ENCODE measurements around the gene RTKN.

RTKN gene

GRCh38 chr2:74417763-74418162 lies 24.0 kb downstream of the RTKN start:
- H3F3A ChIP-seq (ENCODE audit: insufficient read depth) = no peaks in the 10 kb centered on the region; the same call in 1 of the 2 replicates
- no peaks in the 10 kb centered on the region for H3K9me2 ChIP-seq (replicated peaks; ENCODE audit: insufficient read depth, low read length)
- TF ChIP-seq, protein P1, sequence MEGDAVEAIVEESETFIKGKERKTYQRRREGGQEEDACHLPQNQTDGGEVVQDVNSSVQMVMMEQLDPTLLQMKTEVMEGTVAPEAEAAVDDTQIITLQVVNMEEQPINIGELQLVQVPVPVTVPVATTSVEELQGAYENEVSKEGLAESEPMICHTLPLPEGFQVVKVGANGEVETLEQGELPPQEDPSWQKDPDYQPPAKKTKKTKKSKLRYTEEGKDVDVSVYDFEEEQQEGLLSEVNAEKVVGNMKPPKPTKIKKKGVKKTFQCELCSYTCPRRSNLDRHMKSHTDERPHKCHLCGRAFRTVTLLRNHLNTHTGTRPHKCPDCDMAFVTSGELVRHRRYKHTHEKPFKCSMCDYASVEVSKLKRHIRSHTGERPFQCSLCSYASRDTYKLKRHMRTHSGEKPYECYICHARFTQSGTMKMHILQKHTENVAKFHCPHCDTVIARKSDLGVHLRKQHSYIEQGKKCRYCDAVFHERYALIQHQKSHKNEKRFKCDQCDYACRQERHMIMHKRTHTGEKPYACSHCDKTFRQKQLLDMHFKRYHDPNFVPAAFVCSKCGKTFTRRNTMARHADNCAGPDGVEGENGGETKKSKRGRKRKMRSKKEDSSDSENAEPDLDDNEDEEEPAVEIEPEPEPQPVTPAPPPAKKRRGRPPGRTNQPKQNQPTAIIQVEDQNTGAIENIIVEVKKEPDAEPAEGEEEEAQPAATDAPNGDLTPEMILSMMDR (IDR thresholded peaks at IDR 0.05; ENCODE audit: insufficient read depth, low read length, poor library complexity, severe bottlenecking) = no peak
- no peak for TF ChIP-seq EZH2phosphoT487 (conservative IDR thresholded peaks at IDR 0.05; ENCODE audit: low read length)
- H3K9me3 ChIP-seq (ENCODE audit: insufficient read depth, low read length) = no peaks in the 10 kb centered on the region
- no peak overlapping the region for H3K27ac ChIP-seq (ENCODE audit: low read depth, low read length)
- no peaks in the 10 kb centered on the region for H3K36me3 ChIP-seq (ENCODE audit: low read length)
- H3K9ac ChIP-seq (ENCODE audit: low read length) = no peak overlapping the region
- H3K79me2 ChIP-seq (ENCODE audit: insufficient read depth, low read length) = no peaks in the 10 kb centered on the region
- H3K4me3 ChIP-seq (ENCODE audit: insufficient read depth, low read length, poor library complexity, severe bottlenecking) = no peak overlapping the region
- no peak overlapping the region for H2AFZ ChIP-seq (ENCODE audit: low read depth, low read length, severe bottlenecking)
- H4K20me1 ChIP-seq (ENCODE audit: low read depth, low read length) = no peaks in the 10 kb centered on the region
- no peaks in the 10 kb centered on the region for H3K27me3 ChIP-seq (ENCODE audit: low read length)
- no peak overlapping the region for H3K4me2 ChIP-seq (ENCODE audit: low read depth, low read length, poor library complexity, severe bottlenecking)

GRCh38 chr2:74417197-74417596 lies 24.5 kb downstream of the RTKN start:
- Histone ChIP-seq H3K4me2 (ENCODE audit: low read depth, low read length, poor library complexity, severe bottlenecking) (no peak overlapping the region), H3K4me3 (ENCODE audit: insufficient read depth, low read length, poor library complexity, severe bottlenecking) (no peak overlapping the region), H3K36me3 (ENCODE audit: low read length) (no peaks in the 10 kb centered on the region), H3K27me3 (ENCODE audit: low read length) (no peaks in the 10 kb centered on the region), H3K27ac (ENCODE audit: low read depth, low read length) (no peak overlapping the region), H3K9ac (ENCODE audit: low read length) (no peak overlapping the region), H3K79me2 (ENCODE audit: insufficient read depth, low read length) (no peaks in the 10 kb centered on the region), H3K9me3 (ENCODE audit: insufficient read depth, low read length) (no peaks in the 10 kb centered on the region), H3F3A (ENCODE audit: insufficient read depth) (no peaks in the 10 kb centered on the region; the same call in 1 of the 2 replicates), H4K20me1 (ENCODE audit: low read depth, low read length) (no peaks in the 10 kb centered on the region), H2AFZ (ENCODE audit: low read depth, low read length, severe bottlenecking) (no peak overlapping the region), H3K9me2 (replicated peaks; ENCODE audit: insufficient read depth, low read length) (no peaks in the 10 kb centered on the region)
- TF ChIP-seq EZH2phosphoT487 (conservative IDR thresholded peaks at IDR 0.05; ENCODE audit: low read length) = no peak
- TF ChIP-seq, protein P1 (IDR thresholded peaks at IDR 0.05; ENCODE audit: insufficient read depth, low read length, poor library complexity, severe bottlenecking) = no peak

GRCh38 chr2:74416778-74417177 lies 25.0 kb downstream of the RTKN start:
- no peak overlapping the region for H3K27ac ChIP-seq (ENCODE audit: low read depth, low read length)
- H3K79me2 ChIP-seq (ENCODE audit: insufficient read depth, low read length) = no peaks in the 10 kb centered on the region
- TF ChIP-seq, protein P1 (IDR thresholded peaks at IDR 0.05; ENCODE audit: insufficient read depth, low read length, poor library complexity, severe bottlenecking) = no peak
- TF ChIP-seq EZH2phosphoT487 (conservative IDR thresholded peaks at IDR 0.05; ENCODE audit: low read length) = no peak
- H3F3A ChIP-seq (ENCODE audit: insufficient read depth) = no peaks in the 10 kb centered on the region; the same call in 1 of the 2 replicates
- H3K9me3 ChIP-seq (ENCODE audit: insufficient read depth, low read length) = no peaks in the 10 kb centered on the region
- no peak overlapping the region for H2AFZ ChIP-seq (ENCODE audit: low read depth, low read length, severe bottlenecking)
- H4K20me1 ChIP-seq (ENCODE audit: low read depth, low read length) = no peaks in the 10 kb centered on the region
- H3K4me2 ChIP-seq (ENCODE audit: low read depth, low read length, poor library complexity, severe bottlenecking) = no peak overlapping the region
- H3K27me3 ChIP-seq (ENCODE audit: low read length) = no peaks in the 10 kb centered on the region
- no peaks in the 10 kb centered on the region for H3K36me3 ChIP-seq (ENCODE audit: low read length)
- H3K9ac ChIP-seq (ENCODE audit: low read length) = no peak overlapping the region
- H3K9me2 ChIP-seq (replicated peaks; ENCODE audit: insufficient read depth, low read length) = no peaks in the 10 kb centered on the region
- no peak overlapping the region for H3K4me3 ChIP-seq (ENCODE audit: insufficient read depth, low read length, poor library complexity, severe bottlenecking)

Data from SU-DHL-6 (cell line).